SH-SY5Y (cell line): Measurements from ENCODE around the gene SMTNL1.

Experiments used
- GATA2 ChIP-seq: IDR thresholded peaks from 2 replicates; pipeline ENCODE4 v1.6.1; 2011; ENCODE audit warnings: mild to moderate bottlenecking, low read depth, low read length
- GATA3 ChIP-seq: IDR thresholded peaks from 2 replicates; pipeline ENCODE4 v1.6.1; 2011; ENCODE audit warnings: low read depth, mild to moderate bottlenecking, low read length, moderate library complexity

DNA sequence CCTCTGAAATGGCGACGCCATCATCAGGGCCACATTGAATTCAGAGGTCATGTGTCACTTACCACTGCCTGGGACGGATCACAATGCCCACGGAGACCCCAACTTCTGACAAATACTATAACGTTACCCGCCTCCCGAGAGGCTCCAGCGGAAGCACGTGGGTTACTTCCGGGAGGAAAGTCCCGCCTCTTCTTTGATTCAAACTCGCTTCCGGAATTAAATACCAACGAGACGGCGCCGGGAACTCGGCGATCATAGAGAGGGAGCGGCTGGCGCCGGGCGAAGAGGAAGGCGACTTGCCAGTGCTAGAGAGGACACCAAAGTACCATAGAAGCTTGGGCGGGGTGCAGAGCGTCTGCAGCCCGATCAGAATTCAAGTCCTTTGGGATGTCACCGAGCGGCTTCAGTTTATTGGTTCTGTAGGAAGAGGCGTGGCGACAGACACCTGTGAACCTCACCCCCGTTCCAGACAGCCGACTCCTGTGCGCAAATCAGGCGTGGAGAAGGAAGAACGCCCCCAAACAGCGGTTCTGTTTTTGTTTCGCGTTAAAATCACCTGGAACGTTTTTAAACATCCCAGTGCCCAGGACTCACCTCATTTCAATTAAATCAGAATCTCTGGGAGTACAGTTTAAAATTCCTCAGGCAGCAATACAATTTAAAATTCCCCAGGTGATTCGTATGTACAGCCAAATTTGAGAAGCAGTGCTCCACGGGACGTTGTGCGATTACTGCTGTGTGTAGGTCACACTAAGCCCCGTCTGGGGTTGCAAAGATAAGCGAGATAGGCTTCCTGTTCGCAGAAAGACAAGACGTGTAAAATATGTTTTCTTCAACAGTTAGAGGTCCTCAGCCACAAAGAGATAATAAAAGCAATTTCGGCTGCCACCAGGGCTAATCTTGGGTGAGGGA lies 6.5 kb upstream of the SMTNL1 start, which contains the start of gene TIMM10:
- TF ChIP-seq GATA2 (peak; percentile 18; the same call in 1 of the 2 replicates), GATA3 (no peak)
